Measurements from ENCODE around the gene CDC5L.

- TF ChIP-seq CTCF (IDR thresholded peaks at IDR 0.05) (no peak), POLR2A (IDR thresholded peaks at IDR 0.05) (no peak)
Observed at GRCh38 chr6:44341095-44341890, 46.2 kb upstream of the CDC5L start.
